Sigmoid colon (tissue), 4 donors: Measurements from ENCODE around the gene ANKH.

ENCODE experiments used
- CTCF ChIP-seq, 4 experiments: fragments of 450-650 bp in 3 of 4; fragments of 200-600 bp in 1 of 4; IDR thresholded peaks; one replicate each; pipeline ENCODE4 v1.5.1; 2016 to 2019; ENCODE audit warnings: antibody characterized with exemption in 4 of 4, mild to moderate bottlenecking in 3 of 4, moderate library complexity in 2 of 4
- POLR2A ChIP-seq, 2 donors: fragments of 450-650 bp; IDR thresholded peaks; one replicate each; pipeline ENCODE4 v1.6.1; 2016; ENCODE audit warnings: antibody characterized with exemption in 2 of 2, mild to moderate bottlenecking in 2 of 2, moderate library complexity in 2 of 2
- POLR2AphosphoS5 ChIP-seq, 4 donors: sonication (generic); formaldehyde crosslinking; IDR thresholded peaks; one replicate each; pipeline ENCODE4 v1.6.1; 2017; ENCODE audit warnings: antibody characterized with exemption in 4 of 4

GRCh38 chr5:14663734-14664269 lies 207.8 kb downstream of the ANKH start:
- TF ChIP-seq POLR2AphosphoS5 (IDR thresholded peaks at IDR 0.05) = no peak
- TF ChIP-seq CTCF (IDR thresholded peaks at IDR 0.05) = no peak
- no peak for TF ChIP-seq POLR2A (IDR thresholded peaks at IDR 0.05)
